ENCODE results near the gene CMKLR1. TPM values are rescaled to one million over a fixed set of nuclear protein-coding genes. Genes with fewer than 3 reads are reported as not detected.

Gene CMKLR1
- total and polyA plus RNA-seq, 5 experiments from 2014 or later: 0.27 to 3.0 (median 0.83) TPM; not detected in 2

- Mint-ChIP-seq H3K4me3 (no peak overlapping the region), H3K27ac (no peak overlapping the region), H3K9me3 (peaks cover 2 to 18% (median 13%) of the 10 kb centered on the region in 9 donors), H3K36me3 (peaks cover 0 to 12% (median 0%) of the 10 kb centered on the region in 3 donors), H3K27me3 (peaks cover 20 to 51% (median 28%) of the 10 kb centered on the region in 5 donors), H3K4me1 (peaks cover 0 to 5% (median under 1%) of the 10 kb centered on the region in 4 donors)
- POLR2A ChIA-PET: no interaction called here
- DNase-seq (no peak), ATAC-seq (no peak)
These were observed 83.9 kb downstream of the CMKLR1 start for GRCh38 chr12:108255252-108255602.

DNA sequence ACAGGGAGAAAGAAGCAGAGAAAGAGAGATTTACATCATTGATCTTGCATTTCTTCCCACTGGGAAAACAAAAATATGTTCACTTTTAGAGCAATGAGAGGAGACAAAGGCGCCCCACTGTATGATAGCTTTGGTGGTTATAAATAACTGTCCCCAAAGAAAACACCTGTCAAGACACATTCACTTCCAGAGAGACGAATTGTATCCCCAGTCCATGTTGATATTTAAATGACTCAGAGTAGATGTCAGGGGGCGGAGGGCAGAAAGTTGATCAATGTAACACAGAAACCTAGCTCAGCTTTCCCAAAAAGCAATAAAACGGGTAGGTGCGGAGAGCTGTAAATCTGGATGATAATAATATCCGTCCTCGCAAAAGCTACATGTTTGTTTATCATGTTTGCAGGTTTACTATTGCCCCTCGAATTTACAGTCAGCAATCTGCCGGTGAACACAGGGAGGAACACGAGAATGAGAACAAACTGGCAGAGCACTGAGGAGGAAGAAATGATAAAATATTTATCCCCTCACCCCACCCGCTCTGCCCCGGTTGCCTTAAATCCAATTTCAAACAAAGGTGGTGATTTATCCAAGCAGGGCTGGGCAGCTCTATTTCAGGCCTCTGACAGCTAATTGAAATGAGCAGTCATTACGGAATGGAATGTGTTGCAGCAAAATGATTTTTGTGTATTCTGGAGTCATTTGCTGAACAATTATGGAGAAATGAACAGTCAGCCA, 84.4 kb downstream of the CMKLR1 start:
- H3K4me1 Mint-ChIP-seq: peaks cover 0 to 5% (median under 1%) of the 10 kb centered on the region in 4 donors
- DNase-seq (no peak), ATAC-seq (no peak)
- POLR2A ChIA-PET: no interaction called here
- H3K27me3 Mint-ChIP-seq: peaks cover 23 to 56% (median 32%) of the 10 kb centered on the region in 5 donors
- peak overlapping the region in 1 of 10 donors; percentile 27 for H3K27ac Mint-ChIP-seq
- peaks cover 0 to 12% (median 7%) of the 10 kb centered on the region in 9 donors for H3K9me3 Mint-ChIP-seq
- H3K36me3 Mint-ChIP-seq: peaks cover 0 to 7% (median 0%) of the 10 kb centered on the region in 3 donors
- no peak overlapping the region for H3K4me3 Mint-ChIP-seq

DNA sequence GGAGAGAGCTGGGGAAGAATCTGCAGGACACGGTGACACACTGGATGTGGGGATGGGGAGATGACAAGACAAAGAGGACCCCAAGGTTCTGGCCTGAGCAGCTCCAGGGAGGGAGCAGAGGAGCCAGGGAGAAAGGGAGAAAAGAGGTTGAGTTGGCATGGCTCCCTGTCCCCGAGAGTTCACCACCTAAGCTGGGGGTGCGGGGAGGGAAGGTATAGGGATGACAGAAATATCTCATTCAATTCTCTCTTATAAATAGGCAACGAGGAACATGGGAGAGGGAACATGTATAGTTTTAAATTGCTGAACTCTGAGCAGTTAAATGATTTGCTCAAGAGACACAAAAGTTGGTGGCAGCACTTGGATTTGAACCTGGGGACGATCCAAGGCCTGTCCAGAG, 85.1 kb downstream of the CMKLR1 start:
- H3K4me3 Mint-ChIP-seq: no peak overlapping the region
- H3K4me1 Mint-ChIP-seq: peaks cover 0 to 5% (median under 1%) of the 10 kb centered on the region in 4 donors
- DNase-seq: no peak
- H3K36me3 Mint-ChIP-seq: peaks cover 0 to under 1% (median 0%) of the 10 kb centered on the region in 3 donors
- H3K9me3 Mint-ChIP-seq: peaks cover 0 to 9% (median under 1%) of the 10 kb centered on the region in 9 donors
- ATAC-seq: no peak
- peaks cover 27 to 63% (median 39%) of the 10 kb centered on the region in 5 donors for H3K27me3 Mint-ChIP-seq
- POLR2A ChIA-PET: no interaction called here
- peak overlapping the region in 1 of 10 donors; percentile 27 for H3K27ac Mint-ChIP-seq

DNA sequence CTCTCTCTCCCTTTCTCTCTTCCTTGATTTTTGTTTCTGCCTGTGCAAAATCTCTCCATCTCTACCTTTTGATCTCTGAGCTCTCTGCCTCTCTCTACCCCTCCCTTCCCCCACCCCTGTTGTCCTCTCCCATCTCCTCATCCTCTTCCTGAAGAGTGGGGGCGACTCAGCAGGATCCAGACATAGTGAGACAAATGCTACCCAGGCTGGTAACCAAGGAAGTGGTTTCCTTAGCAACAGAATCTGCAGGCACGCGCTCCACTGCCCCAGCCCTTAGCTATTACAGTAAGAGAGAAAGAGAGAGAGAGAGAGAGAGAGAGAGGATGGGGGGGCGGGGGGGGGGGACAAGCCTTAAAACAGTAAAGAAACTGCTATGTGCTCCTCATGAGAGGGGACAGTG, 85.6 kb downstream of the CMKLR1 start:
- no peaks in the 10 kb centered on the region for H3K36me3 Mint-ChIP-seq
- H3K4me1 Mint-ChIP-seq: peaks cover 0 to 5% (median under 1%) of the 10 kb centered on the region in 4 donors
- ATAC-seq (no peak), DNase-seq (no peak)
- H3K27ac Mint-ChIP-seq: no peak overlapping the region
- H3K9me3 Mint-ChIP-seq: peaks cover 0 to 7% (median 0%) of the 10 kb centered on the region in 9 donors
- no peak overlapping the region for H3K4me3 Mint-ChIP-seq
- POLR2A ChIA-PET: no interaction called here
- peaks cover 28 to 67% (median 44%) of the 10 kb centered on the region in 5 donors for H3K27me3 Mint-ChIP-seq

- Mint-ChIP-seq H3K36me3 (no peaks in the 10 kb centered on the region), H3K27me3 (peaks cover 28 to 76% (median 49%) of the 10 kb centered on the region in 5 donors), H3K9me3 (peaks cover 0 to 4% (median 0%) of the 10 kb centered on the region in 9 donors), H3K4me1 (peaks cover 0 to 5% (median under 1%) of the 10 kb centered on the region in 4 donors), H3K4me3 (no peak overlapping the region), H3K27ac (no peak overlapping the region)
- POLR2A ChIA-PET: no interaction called here
- DNase-seq (no peak), ATAC-seq (no peak)
These were observed 86.6 kb downstream of the CMKLR1 start for GRCh38 chr12:108252523-108252922.

DNA sequence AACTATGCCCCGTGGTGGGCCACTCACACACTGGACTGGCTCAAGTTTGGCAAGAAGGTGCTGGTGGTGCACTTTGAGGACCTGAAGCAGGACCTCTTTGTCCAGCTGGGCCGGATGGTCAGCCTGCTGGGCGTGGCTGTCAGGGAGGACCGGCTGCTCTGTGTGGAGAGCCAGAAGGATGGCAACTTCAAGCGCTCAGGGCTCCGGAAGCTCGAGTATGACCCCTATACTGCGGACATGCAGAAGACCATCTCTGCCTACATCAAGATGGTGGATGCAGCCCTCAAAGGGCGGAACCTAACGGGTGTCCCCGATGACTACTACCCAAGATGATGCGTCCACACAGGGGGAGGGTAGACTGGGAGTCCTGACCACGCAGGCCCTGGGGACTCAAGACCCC, 91.1 kb downstream of the CMKLR1 start:
- POLR2A ChIA-PET: no interaction called here
- H3K27me3 Mint-ChIP-seq: peaks cover 23 to 58% (median 45%) of the 10 kb centered on the region in 5 donors
- DNase-seq: no peak
- H3K9me3 Mint-ChIP-seq: peaks cover 0 to 2% (median 0%) of the 10 kb centered on the region in 9 donors
- H3K36me3 Mint-ChIP-seq: no peaks in the 10 kb centered on the region
- H3K4me1 Mint-ChIP-seq: peaks cover 0 to 2% (median 0%) of the 10 kb centered on the region in 4 donors
- no peak for ATAC-seq
- no peak overlapping the region for H3K4me3 Mint-ChIP-seq
- H3K27ac Mint-ChIP-seq: no peak overlapping the region

DNA sequence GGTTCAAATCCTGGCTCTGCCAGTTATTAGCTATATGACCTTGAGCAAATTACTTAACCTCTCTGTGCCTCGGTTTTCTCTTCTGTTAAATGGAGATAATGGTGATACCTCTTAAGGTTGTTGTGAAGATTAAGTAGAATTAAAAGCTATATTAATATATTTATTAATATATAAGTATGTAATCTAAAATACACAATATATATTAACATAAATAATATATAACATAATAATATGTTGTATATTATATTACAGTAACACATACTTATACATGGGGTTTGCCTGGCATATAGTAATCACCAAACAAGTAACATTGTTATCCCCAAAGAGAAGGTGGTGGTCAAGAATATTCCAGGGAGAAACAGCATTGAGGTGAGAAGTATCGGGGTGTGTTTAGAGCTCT, 92.0 kb downstream of the CMKLR1 start:
- DNase-seq (no peak), ATAC-seq (no peak)

DNA sequence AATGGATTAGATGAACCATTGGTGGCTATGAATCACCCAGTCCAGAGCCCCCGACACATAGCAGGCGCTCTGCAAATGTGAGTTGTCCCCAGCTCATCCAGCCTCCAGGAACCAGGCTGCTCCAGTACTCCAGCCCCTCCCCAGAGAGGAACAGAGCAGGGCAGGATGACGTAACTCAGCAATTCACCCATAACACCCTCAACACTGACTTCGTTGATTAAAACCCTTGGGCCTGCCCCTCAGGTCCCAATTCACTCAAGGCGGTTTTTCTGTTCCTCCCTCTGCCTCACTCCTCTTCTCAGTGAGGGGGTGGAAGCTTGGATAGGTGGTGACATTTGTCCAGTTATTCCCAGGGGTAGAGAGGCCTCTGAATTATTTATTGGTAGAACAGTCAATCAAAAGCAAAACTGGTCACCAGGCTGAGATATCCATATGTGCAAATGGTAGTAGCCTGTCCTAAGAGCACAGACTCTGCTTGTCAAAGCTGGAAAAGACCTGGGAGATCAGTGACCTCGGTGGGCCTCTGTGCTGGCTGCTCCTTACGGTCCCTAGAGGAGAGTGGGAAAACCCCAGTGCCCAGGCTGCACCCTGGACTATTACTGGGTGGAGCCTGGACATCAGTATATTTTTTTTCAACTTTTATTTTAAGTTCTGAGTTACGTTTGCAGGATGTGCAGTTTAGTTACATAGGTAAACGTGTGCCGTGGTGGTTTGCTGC, 97.0 kb downstream of the CMKLR1 start:
- Mint-ChIP-seq H3K27me3 (peaks cover 8 to 38% (median 25%) of the 10 kb centered on the region in 5 donors), H3K4me3 (no peak overlapping the region), H3K36me3 (no peaks in the 10 kb centered on the region), H3K9me3 (peaks cover 0 to 13% (median 2%) of the 10 kb centered on the region in 9 donors), H3K4me1 (no peaks in the 10 kb centered on the region), H3K27ac (no peak overlapping the region)
- ATAC-seq (no peak), DNase-seq (no peak)
- POLR2A ChIA-PET: no interaction called here

More for the DNA sequence above, 92.0 kb downstream of the CMKLR1 start:
- Mint-ChIP-seq H3K27ac (no peak overlapping the region), H3K9me3 (peaks cover 0 to 1% (median 0%) of the 10 kb centered on the region in 9 donors), H3K4me1 (peaks cover 0 to 2% (median 0%) of the 10 kb centered on the region in 4 donors), H3K4me3 (no peak overlapping the region), H3K27me3 (peaks cover 20 to 54% (median 44%) of the 10 kb centered on the region in 5 donors), H3K36me3 (no peaks in the 10 kb centered on the region)
- POLR2A ChIA-PET: no interaction called here

GRCh38 chr12:108240928-108241327, 98.2 kb downstream of the CMKLR1 start:
- no peak overlapping the region for H3K4me3 Mint-ChIP-seq
- ATAC-seq: no peak
- no peaks in the 10 kb centered on the region for H3K36me3 Mint-ChIP-seq
- H3K27me3 Mint-ChIP-seq: peaks cover 13 to 50% (median 30%) of the 10 kb centered on the region in 5 donors
- DNase-seq: no peak
- POLR2A ChIA-PET: no interaction called here
- H3K4me1 Mint-ChIP-seq: no peaks in the 10 kb centered on the region
- no peak overlapping the region for H3K27ac Mint-ChIP-seq
- peaks cover 0 to 13% (median 2%) of the 10 kb centered on the region in 9 donors for H3K9me3 Mint-ChIP-seq

DNA sequence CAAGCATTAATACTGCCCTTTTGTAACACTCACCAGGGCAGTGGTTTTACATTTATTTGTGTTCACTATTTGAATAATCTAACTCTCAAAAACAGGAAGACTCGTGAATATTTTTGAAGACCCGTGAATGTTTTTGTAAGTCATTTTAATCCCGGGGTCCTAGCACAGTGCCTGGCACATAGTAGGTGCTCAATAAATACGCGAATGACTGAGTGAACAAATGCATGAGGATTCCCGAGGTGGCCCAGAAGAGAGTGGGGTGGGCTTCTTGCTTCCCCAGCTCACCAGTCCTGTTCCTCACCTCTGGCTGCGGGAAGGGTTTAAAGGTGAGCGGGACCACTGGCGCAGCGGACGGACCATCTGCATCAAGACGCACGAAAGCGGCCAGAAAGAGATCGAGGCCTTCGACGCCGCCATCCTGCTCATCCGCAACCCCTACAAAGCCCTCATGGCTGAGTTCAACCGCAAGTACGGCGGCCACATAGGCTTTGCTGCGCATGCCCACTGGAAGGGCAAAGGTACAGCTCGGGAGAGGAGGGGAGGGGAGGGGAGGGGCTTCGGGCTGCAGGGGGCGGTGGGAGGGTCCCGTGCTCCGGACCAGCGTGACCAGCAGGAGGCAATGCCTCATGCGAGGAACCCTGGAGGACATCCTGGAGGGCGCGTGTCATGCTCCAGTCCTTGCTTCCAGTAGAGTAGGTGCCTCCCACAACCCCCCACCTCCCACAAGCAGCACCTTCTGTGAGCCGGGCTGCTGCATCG, 98.9 kb downstream of the CMKLR1 start:
- ATAC-seq (no peak), DNase-seq (no peak)
- Mint-ChIP-seq H3K36me3 (no peaks in the 10 kb centered on the region), H3K27ac (no peak overlapping the region), H3K4me3 (no peak overlapping the region), H3K4me1 (no peaks in the 10 kb centered on the region), H3K27me3 (peaks cover 13 to 51% (median 30%) of the 10 kb centered on the region in 5 donors), H3K9me3 (peaks cover 0 to 13% (median 2%) of the 10 kb centered on the region in 9 donors)
- POLR2A ChIA-PET: no interaction called here

DNA sequence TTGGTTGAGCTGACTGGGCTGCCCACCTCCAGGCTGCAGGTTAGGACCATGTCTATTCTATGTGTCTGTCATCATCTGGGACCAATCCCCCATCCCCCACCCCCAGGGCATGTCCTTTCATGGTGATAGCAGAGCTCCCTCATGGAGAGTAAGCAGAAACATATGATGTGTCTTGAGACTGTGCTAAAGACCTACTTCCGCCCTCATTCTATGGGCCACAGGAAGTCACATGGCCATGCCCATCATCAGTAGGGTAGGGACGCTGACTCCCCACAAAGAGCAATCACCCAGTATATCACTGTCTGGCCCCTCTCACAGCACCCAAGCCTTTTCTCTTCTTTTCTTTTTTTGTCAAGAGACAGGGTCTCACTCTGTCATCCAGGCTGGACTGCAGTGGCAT, 99.7 kb downstream of the CMKLR1 start:
- peak overlapping the region in 1 of 10 donors; percentile 6 for H3K27ac Mint-ChIP-seq
- POLR2A ChIA-PET: no interaction called here

DNA sequence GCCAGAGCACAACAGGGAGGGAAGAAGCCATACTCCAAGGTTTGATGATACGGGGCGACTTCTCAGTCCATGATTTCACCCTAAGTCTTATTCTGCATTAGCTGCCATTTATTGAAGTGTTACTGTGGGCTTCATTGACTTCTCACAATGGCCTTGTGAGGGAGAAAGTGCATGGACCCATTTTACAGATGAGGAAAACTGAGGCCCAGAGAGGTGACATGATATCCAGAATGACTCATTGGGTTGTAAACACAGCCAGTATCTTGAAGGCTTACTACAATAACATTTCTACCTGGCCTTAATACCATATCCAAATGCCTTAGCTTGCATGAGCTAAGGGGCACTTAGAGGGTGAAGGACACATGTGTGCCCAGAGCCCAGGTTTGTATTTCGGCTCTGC, 100.6 kb downstream of the CMKLR1 start:
- DNase-seq (no peak), ATAC-seq (no peak)
- no peaks in the 10 kb centered on the region for H3K36me3 Mint-ChIP-seq
- POLR2A ChIA-PET: no interaction called here
- H3K27ac Mint-ChIP-seq: no peak overlapping the region
- no peak overlapping the region for H3K4me3 Mint-ChIP-seq
- H3K9me3 Mint-ChIP-seq: peaks cover 0 to 13% (median 2%) of the 10 kb centered on the region in 9 donors
- no peaks in the 10 kb centered on the region for H3K4me1 Mint-ChIP-seq
- H3K27me3 Mint-ChIP-seq: peaks cover 13 to 43% (median 30%) of the 10 kb centered on the region in 5 donors

More for the DNA sequence above, 99.7 kb downstream of the CMKLR1 start:
- Mint-ChIP-seq H3K9me3 (peaks cover 0 to 13% (median 2%) of the 10 kb centered on the region in 9 donors), H3K4me3 (no peak overlapping the region), H3K27me3 (peaks cover 13 to 51% (median 30%) of the 10 kb centered on the region in 5 donors), H3K4me1 (no peaks in the 10 kb centered on the region), H3K36me3 (no peaks in the 10 kb centered on the region)
- ATAC-seq (no peak), DNase-seq (no peak)

Measured in naive thymus-derived CD8-positive, alpha-beta T cell (primary cell).